IMR-90 (cell line): ENCODE results near the gene EPHA2.

Experiments used
- BHLHE40 ChIP-seq: fragments of 150-350 bp; IDR thresholded peaks from 2 replicates; pipeline ENCODE4 v1.6.1; 2016; ENCODE audit warnings: mild to moderate bottlenecking, low read depth, low read length
- CEBPB ChIP-seq: IDR thresholded peaks from 2 replicates; pipeline ENCODE4 v1.6.1; 2012; ENCODE audit warnings: low read depth, low read length, improper control_type of control experiment
- NFE2L2 ChIP-seq: fragments of 150-350 bp; IDR thresholded peaks from 2 replicates; pipeline ENCODE4 v1.6.1; 2016; ENCODE audit warnings: low read depth, mild to moderate bottlenecking, low read length
- POLR2A ChIP-seq: IDR thresholded peaks from 2 replicates; pipeline ENCODE4 v1.6.1; 2012; ENCODE audit warnings: mild to moderate bottlenecking, low read depth, low read length
- RAD21 ChIP-seq: IDR thresholded peaks from 2 replicates; pipeline ENCODE4 v1.6.1; 2012; ENCODE audit warnings: low read length, improper control_type of control experiment
- RFX5 ChIP-seq: IDR thresholded peaks from 2 replicates; pipeline ENCODE4 v1.8.0; 2012; ENCODE audit warnings: low read depth, mild to moderate bottlenecking, low read length, moderate library complexity
- TF ChIP-seq, protein P1 (sequence below): conservative IDR thresholded peaks from 2 replicates; pipeline ENCODE4 v1.5.1; 2012; ENCODE audit warnings: mild to moderate bottlenecking, low read depth, low read length, improper control_type of control experiment

DNA sequence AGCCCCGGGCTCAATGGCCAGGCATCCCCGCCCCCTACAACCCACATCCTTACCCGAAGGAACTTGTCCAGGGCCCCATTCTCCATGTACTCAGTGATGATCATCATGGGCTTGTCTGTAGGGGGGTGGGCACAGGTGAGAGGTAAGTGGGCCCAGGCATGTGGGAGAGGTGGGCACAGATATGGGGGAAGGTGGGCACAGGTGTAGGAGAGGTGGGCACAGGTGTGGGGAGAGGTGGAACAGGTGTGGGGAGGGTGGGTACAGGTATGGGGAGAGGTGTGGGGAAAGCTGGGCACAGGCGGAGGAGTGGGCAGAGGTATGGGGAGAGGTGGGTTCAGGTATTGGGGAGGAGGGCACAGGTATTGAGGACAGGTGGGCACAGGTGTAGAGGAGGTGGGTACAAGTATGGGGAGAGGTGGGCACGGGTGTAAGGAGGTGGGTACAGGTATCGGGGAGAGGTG, 23.5 kb downstream of the EPHA2 start:
- TF ChIP-seq, protein P1, sequence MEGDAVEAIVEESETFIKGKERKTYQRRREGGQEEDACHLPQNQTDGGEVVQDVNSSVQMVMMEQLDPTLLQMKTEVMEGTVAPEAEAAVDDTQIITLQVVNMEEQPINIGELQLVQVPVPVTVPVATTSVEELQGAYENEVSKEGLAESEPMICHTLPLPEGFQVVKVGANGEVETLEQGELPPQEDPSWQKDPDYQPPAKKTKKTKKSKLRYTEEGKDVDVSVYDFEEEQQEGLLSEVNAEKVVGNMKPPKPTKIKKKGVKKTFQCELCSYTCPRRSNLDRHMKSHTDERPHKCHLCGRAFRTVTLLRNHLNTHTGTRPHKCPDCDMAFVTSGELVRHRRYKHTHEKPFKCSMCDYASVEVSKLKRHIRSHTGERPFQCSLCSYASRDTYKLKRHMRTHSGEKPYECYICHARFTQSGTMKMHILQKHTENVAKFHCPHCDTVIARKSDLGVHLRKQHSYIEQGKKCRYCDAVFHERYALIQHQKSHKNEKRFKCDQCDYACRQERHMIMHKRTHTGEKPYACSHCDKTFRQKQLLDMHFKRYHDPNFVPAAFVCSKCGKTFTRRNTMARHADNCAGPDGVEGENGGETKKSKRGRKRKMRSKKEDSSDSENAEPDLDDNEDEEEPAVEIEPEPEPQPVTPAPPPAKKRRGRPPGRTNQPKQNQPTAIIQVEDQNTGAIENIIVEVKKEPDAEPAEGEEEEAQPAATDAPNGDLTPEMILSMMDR: no peak
- TF ChIP-seq POLR2A (no peak), CEBPB (no peak), BHLHE40 (no peak), RFX5 (no peak), RAD21 (no peak), NFE2L2 (no peak)
